Myocyte (in vitro differentiated cells): Measurements from ENCODE around the gene DPF1. TPM values are rescaled to one million over a fixed set of nuclear protein-coding genes. Genes with fewer than 3 reads are reported as not detected.

Experiments used
- DNase-seq: peaks from one replicate; pipeline ENCODE4 v3.0.0-alpha.2; 2012; ENCODE audit warnings: low read depth
- total RNA-seq: library from RNA; depleted of rRNA; stranded (reverse); fragments of >200 nt; gene quantifications from 2 replicates; pipeline ENCODE4 v1.2.3, GENCODE V29; 2014

Gene DPF1
- total RNA-seq, 1 donor from 2014 or later, result 1.7 TPM

DNA sequence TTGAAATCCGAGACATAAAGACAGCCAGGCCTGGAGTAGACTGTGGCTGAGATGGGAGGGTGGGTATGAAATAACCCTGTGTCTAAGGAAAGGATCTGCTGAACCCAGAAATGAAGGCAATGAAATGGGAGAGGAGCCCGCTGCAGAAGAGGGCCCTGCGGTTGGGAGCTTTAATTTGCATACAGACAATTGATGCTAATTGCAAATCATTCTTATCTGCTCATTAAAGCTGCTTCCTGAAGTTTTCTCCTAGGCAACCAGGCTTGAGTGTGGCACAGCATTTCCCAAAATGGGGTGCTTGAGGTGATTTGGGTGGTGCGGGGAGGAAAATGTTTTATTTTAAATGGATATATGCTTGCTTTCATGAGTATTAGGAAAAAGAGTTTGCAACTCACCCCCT is 55.4 kb downstream of the DPF1 start:
- DNase-seq, result no peak

GRCh38 chr19:38165335-38165734 is 58.7 kb downstream of the DPF1 start:
- no peak for DNase-seq

DNA sequence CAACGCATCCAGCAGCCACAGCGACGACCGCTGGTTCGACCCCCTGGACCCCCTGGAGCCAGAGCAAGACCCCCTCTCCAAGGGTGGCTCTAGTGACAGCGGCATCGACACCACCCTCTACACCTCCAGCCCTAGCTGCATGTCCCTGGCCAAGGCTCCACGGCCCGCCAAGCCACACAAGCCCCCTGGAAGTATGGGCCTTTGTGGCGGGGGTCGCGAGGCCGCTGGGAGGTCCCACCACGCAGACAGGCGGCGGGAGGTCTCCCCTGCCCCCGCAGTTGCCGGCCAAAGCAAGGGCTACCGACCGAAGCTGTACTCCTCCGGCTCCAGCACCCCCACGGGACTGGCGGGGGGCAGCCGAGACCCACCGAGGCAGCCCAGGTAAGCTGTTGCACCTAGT is 59.5 kb downstream of the DPF1 start:
- DNase-seq, result no peak

DNA sequence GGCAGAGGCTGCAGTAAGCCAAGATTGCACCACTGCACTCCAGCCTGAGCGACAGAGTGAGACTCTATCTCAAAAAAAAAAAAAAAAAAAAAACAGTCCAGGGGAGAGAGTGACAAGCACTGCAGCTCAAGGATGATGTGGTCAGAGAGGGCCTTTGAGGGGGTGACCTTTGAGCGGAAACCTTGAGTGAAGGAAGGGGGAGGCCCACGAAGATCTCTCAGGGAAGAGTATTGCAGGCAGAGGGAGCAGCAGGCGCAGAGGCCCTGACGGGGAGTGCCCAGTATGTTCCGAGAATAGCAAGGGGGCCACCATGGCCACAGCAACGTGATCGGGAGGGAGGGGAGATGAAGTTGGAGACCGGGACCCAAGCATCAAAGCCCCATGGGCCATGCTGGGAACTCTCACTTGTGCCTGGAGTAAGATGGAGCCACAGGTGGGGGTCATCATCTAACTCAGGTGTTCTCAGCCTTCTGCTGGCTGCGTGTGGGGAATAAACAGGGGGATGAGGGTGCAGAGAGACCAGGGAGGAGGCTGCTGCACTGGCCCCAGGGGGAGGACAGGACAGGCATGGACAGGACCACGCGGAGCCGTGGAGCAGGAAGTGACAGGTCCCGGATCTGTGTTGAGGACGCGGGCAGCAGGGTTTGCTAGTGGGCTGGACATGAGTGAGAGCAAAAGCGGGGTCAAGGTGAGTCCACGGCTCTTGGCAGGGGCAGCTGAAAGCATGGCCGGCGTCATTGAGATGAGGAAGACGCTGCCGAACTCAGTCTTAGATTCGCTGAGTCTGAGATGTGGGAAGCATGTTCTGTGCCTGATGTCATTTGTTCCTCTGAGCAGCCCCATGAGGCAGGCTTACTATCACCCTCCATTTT is 60.4 kb downstream of the DPF1 start:
- DNase-seq, result no peak

- no peak for DNase-seq
These were observed 61.4 kb downstream of the DPF1 start for GRCh38 chr19:38162632-38163031.

DNA sequence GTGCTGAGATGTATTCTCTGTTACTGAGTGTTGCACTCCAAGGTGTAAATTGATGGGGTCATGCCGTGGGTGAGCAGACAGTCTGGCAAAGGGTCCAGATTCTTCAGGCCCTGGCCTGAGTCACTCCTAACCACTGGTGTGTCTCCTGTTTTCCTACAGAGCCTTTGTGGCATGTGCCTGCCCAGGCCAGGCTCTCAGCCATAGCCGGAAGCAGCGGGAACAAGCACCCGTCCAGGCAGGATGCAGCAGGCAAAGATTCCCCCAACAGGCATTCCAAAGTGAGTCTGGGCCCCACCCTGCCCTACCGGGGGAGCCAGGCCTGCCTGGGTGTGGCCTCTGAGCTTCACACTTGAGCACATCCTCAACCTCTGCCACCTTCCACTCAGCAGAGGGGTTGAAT is 61.9 kb downstream of the DPF1 start:
- DNase-seq, result no peak

Other genes starting within 250 kb of the DPF1 start
- gene PPP1R14A, start 32.2 kb upstream of the DPF1 start, total RNA-seq, result not detected in 2 replicates
- gene SPINT2, start 40.4 kb upstream of the DPF1 start, total RNA-seq, result 0.11 TPM in 1 of 2 replicates, not detected in the other
- not detected in 2 replicates for gene C19orf33, start 80.0 kb upstream of the DPF1 start, total RNA-seq
- gene YIF1B, start 91.7 kb upstream of the DPF1 start, total RNA-seq, result 51.6 and 68.5 TPM in 2 replicates
- gene KCNK6, start 95.6 kb upstream of the DPF1 start, total RNA-seq, result 1.2 and 2.3 TPM in 2 replicates
- 0.78 and 1.1 TPM in 2 replicates for gene CATSPERG, start 111.6 kb upstream of the DPF1 start, total RNA-seq
- 391 and 475 TPM in 2 replicates for gene PSMD8, start 150.3 kb upstream of the DPF1 start, total RNA-seq
- 0.36 and 0.59 TPM in 2 replicates for gene GGN, start 163.8 kb upstream of the DPF1 start, total RNA-seq
- 0.83 and 1.5 TPM in 2 replicates for gene SPRED3, start 164.5 kb upstream of the DPF1 start, total RNA-seq
- 11.7 and 11.8 TPM in 2 replicates for gene FAM98C, start 178.9 kb upstream of the DPF1 start, total RNA-seq
- 0.16 and 0.19 TPM in 2 replicates for gene RASGRP4, start 202.0 kb upstream of the DPF1 start, total RNA-seq
- gene RYR1, start 209.5 kb upstream of the DPF1 start, total RNA-seq, result 166 and 168 TPM in 2 replicates